ENCODE results near the gene SLAIN1. TPM values are rescaled to one million over a fixed set of nuclear protein-coding genes. Genes with fewer than 3 reads are reported as not detected.

The SLAIN1 gene
- total and polyA plus RNA-seq, 2 of the 8 experiments (the other 6 are each of a cell fraction or from before 2014, with no cell fraction given) = 35.0 to 37.7 TPM

- no peaks in the 10 kb centered on the region for H3K9me3 ChIP-seq (ENCODE audit: insufficient read depth in 2 of 2, low read depth in 1 of 2, low read length in 1 of 2)
- ChIA-PET CTCF (ENCODE audit: partially characterized antibody) (interaction anchor here (0.7 to 1.2 kb wide), 4 partner anchors 9 to 128 kb away, joined by 3 to 6 read pairs (median 4); no protein-coding TSS in a partner anchor), POLR2A (ENCODE audit: partially characterized antibody) (interaction anchor here (1.7 kb wide), 1 partner anchor 10 kb away, joined by 4 read pairs; no protein-coding TSS in a partner anchor)
- H2BK20ac ChIP-seq (ENCODE audit: low read length) = no peak overlapping the region
- H4K5ac ChIP-seq (ENCODE audit: insufficient read length, low read depth, low read length) = no peak overlapping the region
- no peaks in the 10 kb centered on the region; the same call in 1 of the 2 replicates for H3K79me1 ChIP-seq (ENCODE audit: low read depth, low read length)
- no peak overlapping the region for H2BK12ac ChIP-seq (ENCODE audit: low read depth, low read length)
- no peak overlapping the region for H2BK120ac ChIP-seq (replicated peaks; ENCODE audit: low read depth, low read length)
- H3K23me2 ChIP-seq (ENCODE audit: low read depth, low read length) = peaks cover 4% of the 10 kb centered on the region
- no peak overlapping the region for H2BK5ac ChIP-seq (ENCODE audit: low read depth, low read length)
- H3K56ac ChIP-seq (replicated peaks; ENCODE audit: insufficient read length, low read depth, low read length) = no peak overlapping the region
- FAIRE-seq (no peak), DNase-seq (ENCODE audit: low read depth in 1 of 2, low spot score in 2 of 2) (no peak)
- H3K9ac ChIP-seq (replicated peaks in 1 of 4; ENCODE audit: extremely low read depth in 1 of 4, low read depth in 3 of 4, low read length in 3 of 4) = peak overlapping the region in 2 of 4 experiments; percentile 48 to 71; a peak in 1 of 7 replicates
- no peak overlapping the region for H3K4ac ChIP-seq (replicated peaks; ENCODE audit: insufficient read length, low read depth, low read length)
- no peak overlapping the region for H3K14ac ChIP-seq (ENCODE audit: insufficient read length)
- peak overlapping the region; percentile 66 to 88 (median 83) for H3K4me3 ChIP-seq (ENCODE audit: extremely low read depth in 1 of 4, insufficient read depth in 2 of 4, low read depth in 3 of 4, low read length in 4 of 4)
- H2AK5ac ChIP-seq (ENCODE audit: low read depth, low read length) = no peak overlapping the region
- TF ChIP-seq CHD2 (IDR thresholded peaks at IDR 0.05; ENCODE audit: low read length) (no peak), SIX5 (IDR thresholded peaks at IDR 0.05; ENCODE audit: low read depth, low read length) (no peak), ZNF274 (IDR thresholded peaks at IDR 0.05; ENCODE audit: borderline replicate concordance, extremely low read depth, low read length) (no peak), YY1 (IDR thresholded peaks at IDR 0.05; ENCODE audit: low read depth, low read length) (no peak), CBX8 (IDR thresholded peaks at IDR 0.05; ENCODE audit: borderline replicate concordance, low read depth, low read length) (no peak)
- no peak overlapping the region for H4K91ac ChIP-seq (replicated peaks; ENCODE audit: insufficient read length, low read length)
- 3% methylated on average over 4 of the region's 4 CpGs; no CpG with 5 or more reads in 1 of the 2 experiments for WGBS, 2 experiments (ENCODE audit: extremely low coverage in 1 of 2, insufficient coverage in 1 of 2, insufficient read length in 1 of 2, insufficient replicate concordance in 2 of 2, low coverage in 1 of 2, low lambda C conversion rate in 2 of 2, missing lambda C conversion rate in 1 of 2)
- H4K20me1 ChIP-seq (replicated peaks in 1 of 2; ENCODE audit: control insufficient read depth in 1 of 2, insufficient read depth in 2 of 2, low read length in 2 of 2) = peaks cover 8 to 16% of the 10 kb centered on the region in 2 experiments
- peaks cover 0 to 5% (median 4%) of the 10 kb centered on the region in 4 experiments; a peak in 3 of 7 replicates for H3K4me1 ChIP-seq (replicated peaks in 1 of 4; ENCODE audit: control insufficient read depth in 3 of 4, insufficient read depth in 4 of 4, low read length in 3 of 4)
- H3K23ac ChIP-seq (ENCODE audit: insufficient read length) = no peak overlapping the region
- H3K79me2 ChIP-seq (ENCODE audit: control insufficient read depth in 1 of 2, insufficient read depth in 2 of 2, low read length in 2 of 2) = peaks cover 0 to 49% of the 10 kb centered on the region in 2 experiments; a peak in 3 of 4 replicates
- no peak overlapping the region for H3K18ac ChIP-seq (ENCODE audit: extremely low read depth, low read length)
- H3K4me2 ChIP-seq (ENCODE audit: insufficient read depth in 1 of 2, low read depth in 2 of 2, low read length in 2 of 2) = peak overlapping the region; percentile 86 to 95
- no peak overlapping the region for H2AFZ ChIP-seq (ENCODE audit: low read length)
- H3K27me3 ChIP-seq (replicated peaks in 1 of 4; ENCODE audit: control insufficient read depth in 3 of 4, extremely low read depth in 1 of 4, insufficient read depth in 3 of 4, low read length in 3 of 4) = no peaks in the 10 kb centered on the region; a peak in 1 of 7 replicates
- no peak overlapping the region for H4K8ac ChIP-seq (ENCODE audit: extremely low read depth, insufficient read depth, low read length)
- H3K36me3 ChIP-seq (ENCODE audit: control insufficient read depth in 2 of 4, insufficient read depth in 4 of 4, low read length in 3 of 4) = no peaks in the 10 kb centered on the region
- H3K27ac ChIP-seq (ENCODE audit: low read depth, low read length) = no peak overlapping the region
- no peak overlapping the region for H2BK15ac ChIP-seq (ENCODE audit: low read length)
Observed at GRCh38 chr13:77699059-77699680, 1.7 kb downstream of the SLAIN1 start.

All from H1 (cell line).